Measurements from ENCODE around the gene SLC30A1.

The SLC30A1 gene

GRCh38 chr1:211606914-211607753 lies 28.2 kb upstream of the SLC30A1 start:
- peak; percentile 19 to 57 for DNase-seq

GRCh38 chr1:211606332-211606913 lies 27.5 kb upstream of the SLC30A1 start:
- no peak for DNase-seq

- no peak for DNase-seq
Measured at GRCh38 chr1:211605603-211606331, 26.8 kb upstream of the SLC30A1 start.

- no peak for DNase-seq
Measured at GRCh38 chr1:211605034-211605433, 26.1 kb upstream of the SLC30A1 start.

DNA sequence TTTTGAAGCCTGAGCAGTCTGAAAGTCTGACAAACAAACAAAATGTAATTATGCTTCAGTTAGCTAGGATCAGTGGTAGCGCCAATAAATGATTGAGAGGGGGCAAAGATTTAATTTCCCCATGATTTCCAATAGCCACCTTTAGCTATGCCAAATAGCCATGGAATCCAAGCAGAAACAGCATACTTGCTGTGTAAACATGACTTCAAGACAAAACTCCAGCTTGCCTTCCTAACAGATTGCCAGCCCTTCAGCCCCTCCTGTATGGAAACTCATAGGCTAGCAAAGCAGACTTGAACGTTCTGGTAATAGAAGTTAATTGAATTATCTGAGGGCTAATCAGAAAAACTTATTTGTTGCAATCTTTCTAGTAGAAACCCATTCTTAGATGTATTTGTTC lies 25.6 kb upstream of the SLC30A1 start:
- DNase-seq: no peak

GRCh38 chr1:211603713-211604112 lies 24.8 kb upstream of the SLC30A1 start:
- DNase-seq: no peak

- no peak for DNase-seq
Measured at GRCh38 chr1:211603191-211603701, 24.3 kb upstream of the SLC30A1 start.

GRCh38 chr1:211601982-211602670 lies 23.2 kb upstream of the SLC30A1 start:
- DNase-seq: no peak

- no peak for DNase-seq
Measured at GRCh38 chr1:211601159-211601558, 22.2 kb upstream of the SLC30A1 start.

- DNase-seq: no peak
Measured at GRCh38 chr1:211599250-211599649, 20.3 kb upstream of the SLC30A1 start.

GRCh38 chr1:211598514-211598913 lies 19.6 kb upstream of the SLC30A1 start:
- DNase-seq: no peak

DNA sequence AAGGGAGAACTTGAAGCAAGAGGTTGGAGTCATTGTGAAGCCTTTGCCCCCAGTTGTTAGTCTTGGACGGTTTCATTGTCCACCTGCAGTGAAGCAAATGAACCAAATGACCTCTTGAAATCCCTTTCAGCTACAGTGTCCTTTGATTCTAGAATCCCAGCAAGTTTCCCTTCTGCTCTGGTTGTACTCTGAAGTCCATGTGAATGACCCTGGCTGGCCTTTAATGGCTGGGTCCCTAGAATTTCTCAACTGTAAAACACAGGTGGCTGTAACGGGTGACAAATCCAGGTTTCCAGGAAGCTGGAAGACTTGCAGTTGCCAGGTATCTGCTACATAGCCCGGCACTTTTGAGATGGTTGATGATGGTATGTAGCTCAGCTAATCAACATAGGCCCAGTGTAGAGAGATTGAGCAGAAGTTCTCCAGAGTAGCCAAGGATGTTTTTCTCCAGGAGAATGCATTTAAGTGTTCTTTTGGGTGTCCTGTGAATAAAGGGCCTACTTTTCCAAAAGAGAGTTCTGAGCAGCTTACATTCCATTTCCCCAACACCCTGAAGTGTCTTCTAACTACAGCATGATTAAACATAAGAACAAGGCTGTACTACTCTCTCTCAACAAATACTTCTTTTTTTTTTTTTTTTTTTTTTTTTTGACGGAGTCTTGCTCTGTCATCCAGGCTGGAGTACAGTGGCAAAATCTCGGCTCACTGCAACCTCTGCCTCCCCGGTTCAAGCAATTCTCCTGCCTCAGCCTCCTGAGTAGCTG lies 17.6 kb upstream of the SLC30A1 start:
- DNase-seq: no peak

DNA sequence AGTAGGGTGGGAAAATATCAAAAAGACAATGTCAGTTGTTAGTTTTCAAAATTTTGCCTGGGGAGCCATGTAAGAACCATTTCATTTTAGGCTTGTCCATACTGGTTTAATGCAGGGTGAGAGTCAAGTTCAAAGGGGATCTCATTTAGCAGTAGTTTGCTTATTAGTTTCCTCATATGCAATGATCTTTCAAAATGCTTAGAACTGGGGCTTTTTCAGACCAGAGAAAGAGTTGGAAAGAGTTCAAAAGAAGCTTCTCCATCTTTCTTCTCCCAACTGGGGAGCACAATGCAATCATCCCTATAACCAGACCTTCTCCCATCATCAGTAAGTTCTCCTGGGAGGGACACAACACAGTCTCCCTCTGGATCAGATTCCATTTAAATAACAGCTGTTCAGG lies 16.5 kb upstream of the SLC30A1 start:
- no peak for DNase-seq

GRCh38 chr1:211591980-211592493 lies 13.1 kb upstream of the SLC30A1 start:
- no peak for DNase-seq

- DNase-seq: peak; percentile 33 to 60
Measured at GRCh38 chr1:211589782-211590721, 11.1 kb upstream of the SLC30A1 start.

DNA sequence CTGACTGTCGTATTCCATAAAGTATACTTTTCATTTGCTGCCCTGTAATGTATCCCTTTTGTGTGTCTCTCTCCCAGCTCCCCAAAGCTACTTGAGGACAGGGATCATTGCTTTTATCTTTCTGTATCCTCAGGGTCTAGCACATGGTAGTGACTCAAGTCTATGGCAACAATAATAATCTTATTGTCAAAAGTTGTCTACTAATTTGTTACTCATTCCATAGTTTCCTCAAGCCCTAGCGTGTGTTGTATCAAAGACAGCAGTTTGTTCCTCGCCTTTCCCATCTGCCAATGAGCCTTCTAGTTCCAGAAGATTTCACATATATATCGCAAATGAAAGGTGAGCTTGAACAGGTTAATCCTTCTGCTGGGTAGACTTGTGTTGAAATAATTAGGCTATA lies 9.8 kb upstream of the SLC30A1 start:
- DNase-seq: no peak

- no peak for DNase-seq
Measured at GRCh38 chr1:211587123-211587522, 8.2 kb upstream of the SLC30A1 start.

- DNase-seq: no peak
Measured at GRCh38 chr1:211586538-211586937, 7.6 kb upstream of the SLC30A1 start.

DNA sequence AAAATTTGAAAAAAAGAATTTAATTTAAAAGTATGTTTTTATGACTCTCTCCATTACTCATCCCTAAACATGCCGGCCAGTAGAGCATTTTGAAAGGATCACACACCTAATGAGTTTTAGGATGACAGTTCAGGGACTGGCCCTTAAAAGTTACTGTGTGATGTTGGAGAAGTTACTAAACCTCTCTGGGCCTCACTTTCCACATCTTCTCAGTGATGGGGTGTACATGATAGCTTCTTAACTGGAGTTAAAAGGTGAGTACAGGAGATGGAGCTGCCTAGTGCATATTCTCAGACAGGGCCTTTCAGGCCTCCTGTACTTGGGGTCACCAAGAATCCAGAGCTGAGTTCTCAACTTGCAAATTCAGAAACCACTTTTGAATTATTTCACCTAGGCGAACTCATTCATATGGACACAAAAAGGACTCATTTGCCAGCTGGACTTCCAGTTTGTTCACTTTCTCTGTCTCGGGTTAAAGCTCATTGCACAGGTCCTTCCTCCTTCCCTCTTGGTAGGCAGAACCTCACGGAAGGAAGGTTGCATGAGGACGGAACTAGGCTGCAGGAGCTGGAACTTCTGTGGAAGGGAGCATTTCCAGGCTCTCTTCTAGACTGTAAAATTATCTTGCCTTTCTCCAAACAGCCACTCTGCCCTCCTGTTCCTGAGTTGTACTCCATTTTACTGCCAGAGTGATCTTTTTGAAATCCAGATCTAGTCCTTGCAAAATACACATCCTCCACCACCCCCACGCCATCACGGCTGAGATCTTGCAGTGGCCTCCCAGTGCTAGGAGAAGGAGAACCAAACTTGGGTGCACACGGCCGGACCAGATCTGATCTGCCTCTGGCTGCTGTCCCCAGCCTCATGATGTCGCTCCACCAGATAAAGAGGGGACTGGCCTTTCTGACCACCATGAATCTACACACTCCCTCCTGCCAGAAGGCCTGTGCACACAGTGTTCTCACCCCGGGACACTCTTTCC lies 4.3 kb upstream of the SLC30A1 start:
- DNase-seq: no peak

- no peak for DNase-seq
Measured at GRCh38 chr1:211581526-211581925, 2.6 kb upstream of the SLC30A1 start.

Data from bone marrow (tissue), 2 donors.